Measurements from ENCODE around the gene KIF20A.
"Not testable (repeated sequence)": the region's sequence is repeated elsewhere in the genome, so short reads cannot be mapped to it uniquely, and the experiment has no call there.

GRCh38 chr5:138193859-138194258 is 14.9 kb downstream of the KIF20A start:
- TF ChIP-seq POLR2AphosphoS5 (IDR thresholded peaks at IDR 0.05; ENCODE audit: low read depth, low read length); POLR2A (IDR thresholded peaks at IDR 0.05; ENCODE audit: low read depth, low read length); TAF1 (IDR thresholded peaks at IDR 0.05; ENCODE audit: borderline replicate concordance, low read depth, low read length): not testable (repeated sequence)

Data from GM12892 (cell line).